GM23338 (cell line): ENCODE measurements around the gene NTPCR. TPM values are rescaled to one million over a fixed set of nuclear protein-coding genes. Genes with fewer than 3 reads are reported as not detected.

Experiments
- ATAC-seq: fragments of 200-7000 bp; cut with Tn5 transposase; 3 replicates; pipeline ENCODE4 v1.9.1; 2020
- DNase-seq: peaks from one replicate; pipeline ENCODE4 v3.0.0-alpha.2; 2015; ENCODE audit warnings: low spot score
- H2AFZ ChIP-seq: fragments of 200-600 bp; sonication (generic); 2 replicates; pipeline ENCODE4 v1.8.0; 2016; ENCODE audit warnings: antibody characterized with exemption, mild to moderate bottlenecking, moderate library complexity
- H3F3A ChIP-seq: fragments of 200-600 bp; sonication (generic); replicated peaks from 2 replicates; pipeline ENCODE4 v1.8.0; 2017; ENCODE audit warnings: antibody characterized with exemption, mixed run types, low read depth
- H3K27ac ChIP-seq: fragments of 200-600 bp; sonication (generic); 2 replicates; pipeline ENCODE4 v1.6.1; 2016; ENCODE audit warnings: low read depth
- H3K27me3 ChIP-seq: fragments of 200-600 bp; sonication (generic); 2 replicates; pipeline ENCODE4 v1.8.0; 2016; ENCODE audit warnings: mild to moderate bottlenecking, mixed run types, moderate library complexity; ENCODE audit not compliant: insufficient read depth
- H3K36me3 ChIP-seq: fragments of 200-600 bp; sonication (generic); 2 replicates; pipeline ENCODE4 v1.8.0; 2016; ENCODE audit warnings: mild to moderate bottlenecking; ENCODE audit not compliant: insufficient read depth
- H3K4me1 ChIP-seq: fragments of 200-600 bp; sonication (generic); 2 replicates; pipeline ENCODE4 v1.8.0; 2016; ENCODE audit warnings: mild to moderate bottlenecking, moderate library complexity; ENCODE audit not compliant: insufficient read depth
- H3K4me2 ChIP-seq: fragments of 200-600 bp; sonication (generic); 2 replicates; pipeline ENCODE4 v1.7.1; 2017; ENCODE audit warnings: mixed run types
- H3K4me3 ChIP-seq: fragments of 200-600 bp; sonication (generic); 2 replicates; pipeline ENCODE4 v1.6.1; 2016; ENCODE audit warnings: mixed run types
- H3K79me2 ChIP-seq: fragments of 200-600 bp; sonication (generic); replicated peaks from 2 replicates; pipeline ENCODE4 v1.8.0; 2017; ENCODE audit warnings: mild to moderate bottlenecking; ENCODE audit not compliant: insufficient read depth
- H3K9me2 ChIP-seq: fragments of 200-600 bp; sonication (generic); 2 replicates; pipeline ENCODE4 v1.8.0; 2017; ENCODE audit not compliant: insufficient read depth
- H4K20me1 ChIP-seq: fragments of 200-600 bp; sonication (generic); replicated peaks from 2 replicates; pipeline ENCODE4 v1.8.0; 2017; ENCODE audit warnings: mild to moderate bottlenecking; ENCODE audit not compliant: insufficient read depth
- H3K27ac Mint-ChIP-seq: 2 replicates; pipeline ENCODE4 v1.8.0; 2020; ENCODE audit warnings: inconsistent platforms, mild to moderate bottlenecking, moderate library complexity, mixed read lengths
- H3K27me3 Mint-ChIP-seq: 3 replicates; pipeline ENCODE4 v1.8.0; 2022; ENCODE audit warnings: low read depth, mild to moderate bottlenecking, moderate library complexity, mixed read lengths, inconsistent platforms; ENCODE audit not compliant: insufficient read depth, poor library complexity
- H3K36me3 Mint-ChIP-seq: 3 replicates; pipeline ENCODE4 v1.8.0; 2021; ENCODE audit warnings: low read depth, mild to moderate bottlenecking, inconsistent platforms, moderate library complexity, mixed read lengths
- H3K4me1 Mint-ChIP-seq: 3 replicates; pipeline ENCODE4 v1.8.0; 2020; ENCODE audit warnings: mild to moderate bottlenecking, inconsistent platforms, mixed read lengths
- H3K4me3 Mint-ChIP-seq: 3 replicates; pipeline ENCODE4 v1.8.0; 2021; ENCODE audit warnings: moderate library complexity, mild to moderate bottlenecking, inconsistent platforms, mixed read lengths
- H3K9me3 Mint-ChIP-seq: 3 replicates; pipeline ENCODE4 v1.8.0; 2020; ENCODE audit warnings: moderate library complexity, mild to moderate bottlenecking, inconsistent platforms, mixed read lengths
- CREB1 ChIP-seq: fragments of 250-450 bp; sonication (Bioruptor Pico); IDR thresholded peaks from 2 replicates; pipeline ENCODE4 v1.5.0; 2020; ENCODE audit warnings: low read depth, mild to moderate bottlenecking, moderate library complexity
- ETS1 ChIP-seq: IDR thresholded peaks from 2 replicates; pipeline ENCODE4 v1.6.1; 2016; ENCODE audit warnings: antibody characterized with exemption
- EZH2 ChIP-seq: fragments of 200-600 bp; sonication (generic); IDR thresholded peaks from one replicate; pipeline ENCODE4 v1.8.0; 2017; ENCODE audit warnings: antibody characterized with exemption, mild to moderate bottlenecking, low read depth; ENCODE audit not compliant: unreplicated experiment
- EZH2phosphoT487 ChIP-seq: fragments of 200-600 bp; sonication (generic); IDR thresholded peaks from one replicate; pipeline ENCODE4 v1.8.1; 2018; ENCODE audit warnings: antibody characterized with exemption; ENCODE audit not compliant: unreplicated experiment
- NANOG ChIP-seq: IDR thresholded peaks from 2 replicates; pipeline ENCODE4 v1.6.1; 2016; ENCODE audit warnings: antibody characterized with exemption, borderline replicate concordance
- STAT1 ChIP-seq: IDR thresholded peaks from one replicate; pipeline ENCODE4 v1.6.1; 2016; ENCODE audit warnings: antibody characterized with exemption; ENCODE audit not compliant: unreplicated experiment
- ZNF114 ChIP-seq: fragments of 250-450 bp; sonication (Bioruptor Pico); IDR thresholded peaks from 2 replicates; pipeline ENCODE4 v1.5.0; 2020; ENCODE audit warnings: mild to moderate bottlenecking, moderate library complexity
- ZNF331 ChIP-seq: fragments of 250-450 bp; sonication (Bioruptor Pico); IDR thresholded peaks from 2 replicates; pipeline ENCODE4 v1.5.0; 2020; ENCODE audit warnings: low read depth, mild to moderate bottlenecking, moderate library complexity
- ZNF462 ChIP-seq: fragments of 250-450 bp; sonication (Bioruptor Pico); IDR thresholded peaks from 2 replicates; pipeline ENCODE4 v1.5.0; 2020; ENCODE audit warnings: mild to moderate bottlenecking, moderate library complexity
- polyA plus RNA-seq: library from polyadenylated mRNA; unstranded; fragments of >200 nt; fragmentation: Nextera tagmentation; extraction: Ambion mirVana; gene quantifications from 2 replicates; pipeline ENCODE4 v1.2.1, GENCODE V29; 2016
- total RNA-seq: library from RNA; depleted of rRNA; stranded (reverse); fragments of >200 nt; shearing (Covaris generic); gene quantifications from 2 replicates; pipeline ENCODE4 v1.2.3, GENCODE V29; 2014

The NTPCR gene
- total and polyA plus RNA-seq, 2 experiments from 2014 or later: 64.1 to 150 TPM

DNA sequence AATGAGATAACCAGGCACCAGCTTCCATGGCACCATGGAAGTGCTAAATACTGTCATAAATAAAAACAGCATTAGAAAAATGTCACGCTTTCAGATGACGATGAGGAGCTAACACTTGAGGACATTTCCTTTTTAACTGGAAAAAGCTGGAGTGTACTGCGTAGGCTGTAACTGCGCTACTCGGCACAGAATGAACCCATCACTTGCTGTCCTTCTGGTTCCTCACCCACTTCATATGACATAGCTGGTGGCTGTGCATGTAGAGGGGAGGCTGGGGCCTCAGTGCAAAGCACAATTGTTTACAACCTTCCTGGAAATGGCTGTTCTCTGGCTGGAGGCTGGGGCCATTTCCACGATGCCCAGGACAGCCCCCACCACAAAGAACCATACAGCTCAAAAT is 55.7 kb downstream of the NTPCR start:
- TF ChIP-seq CREB1 (CRISPR knock-in tag) (no peak), ETS1 (no peak), ZNF114 (CRISPR knock-in tag) (no peak), ZNF331 (CRISPR knock-in tag) (no peak), EZH2phosphoT487 (no peak), STAT1 (no peak), ZNF462 (CRISPR knock-in tag) (no peak), NANOG (no peak), EZH2 (no peak)
- H4K20me1 ChIP-seq: no peaks in the 10 kb centered on the region
- Mint-ChIP-seq H3K4me3 (no peak overlapping the region), H3K4me1 (no peaks in the 10 kb centered on the region), H3K36me3 (peaks cover 40% of the 10 kb centered on the region), H3K27me3 (peaks cover 6% of the 10 kb centered on the region), H3K9me3 (peaks cover 2% of the 10 kb centered on the region; the same call in 1 of the 3 replicates), H3K27ac (no peak overlapping the region)
- no peaks in the 10 kb centered on the region for H3K36me3 ChIP-seq
- no peak overlapping the region for H2AFZ ChIP-seq
- H3K9me2 ChIP-seq: no peaks in the 10 kb centered on the region; the same call in 1 of the 2 replicates
- ATAC-seq (no peak), DNase-seq (no peak)
- H3K4me3 ChIP-seq: no peak overlapping the region
- no peak overlapping the region for H3K27ac ChIP-seq
- H3F3A ChIP-seq: no peaks in the 10 kb centered on the region
- H3K4me2 ChIP-seq: no peak overlapping the region
- no peaks in the 10 kb centered on the region for H3K79me2 ChIP-seq
- H3K27me3 ChIP-seq: no peaks in the 10 kb centered on the region
- no peaks in the 10 kb centered on the region for H3K4me1 ChIP-seq
